ENCODE results near the gene SMURF2. TPM values are rescaled to one million over a fixed set of nuclear protein-coding genes. Genes with fewer than 3 reads are reported as not detected.
A peak's percentile ranks its signal among the peaks of the same experiment; 100 is the strongest.
"Not testable (repeated sequence)": the region's sequence is repeated elsewhere in the genome, so short reads cannot be mapped to it uniquely, and the experiment has no call there.

SMURF2 gene
- total RNA-seq, 1 experiment from 2014 or later, result 68.7 TPM

DNA sequence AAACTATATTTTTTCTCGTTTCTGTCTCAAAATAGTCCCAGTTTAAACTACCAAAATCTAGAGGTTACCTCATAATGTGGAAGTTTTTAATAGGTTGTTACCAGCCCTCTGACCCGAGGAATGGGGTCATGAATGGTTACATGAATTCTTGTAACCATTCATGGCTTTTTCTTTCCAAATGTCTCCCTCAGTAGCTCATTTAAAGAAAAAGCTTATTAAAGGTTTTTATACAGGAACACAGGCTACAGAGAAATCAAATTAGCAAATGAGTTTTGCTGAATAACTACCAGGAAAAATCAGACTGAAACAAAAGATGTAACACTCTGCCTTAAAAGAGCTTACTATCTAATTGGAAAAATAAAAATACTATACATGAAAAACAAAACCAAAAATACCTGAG lies 63.4 kb downstream of the SMURF2 start:
- DNase-seq (ENCODE audit: low read depth), result no peak

DNA sequence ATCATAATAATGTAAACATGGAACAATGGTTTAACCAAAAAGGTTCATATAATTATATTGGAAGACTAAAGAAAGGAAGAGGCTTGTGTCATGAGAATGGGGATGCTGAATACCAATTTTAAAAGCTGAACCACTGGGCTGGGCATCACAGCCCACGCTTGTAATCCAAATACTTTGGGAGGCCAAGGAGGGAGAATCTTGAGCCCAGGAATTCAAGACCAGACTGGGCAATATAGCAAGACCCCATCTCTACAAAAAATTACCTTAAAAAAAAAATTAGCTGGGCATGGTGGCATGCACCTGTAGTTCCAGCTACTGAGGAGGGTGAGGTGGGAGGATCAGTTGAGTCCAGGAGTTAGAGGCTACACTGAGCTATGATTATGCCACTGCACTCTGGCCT lies 65.1 kb downstream of the SMURF2 start:
- no peak for DNase-seq (ENCODE audit: low read depth)

DNA sequence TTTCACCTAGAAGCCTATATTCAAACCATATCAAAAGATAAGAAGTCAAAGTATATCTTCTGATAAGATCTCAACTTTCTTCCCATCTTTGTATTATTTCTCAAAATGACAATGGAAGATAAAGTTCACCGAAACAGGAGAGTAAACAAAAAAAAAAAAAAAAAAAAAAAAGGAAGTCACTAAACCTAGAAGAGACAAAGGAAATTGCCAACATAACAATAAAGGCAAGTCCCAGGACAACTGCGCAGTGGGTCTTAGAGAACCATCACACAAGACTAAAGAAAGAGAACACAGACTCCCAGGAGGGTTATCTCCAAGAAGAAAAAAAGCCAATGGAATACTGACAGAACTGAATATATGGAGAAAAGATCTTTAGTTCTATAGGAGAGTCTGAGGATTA lies 65.7 kb downstream of the SMURF2 start:
- DNase-seq (ENCODE audit: low read depth), result no peak

DNA sequence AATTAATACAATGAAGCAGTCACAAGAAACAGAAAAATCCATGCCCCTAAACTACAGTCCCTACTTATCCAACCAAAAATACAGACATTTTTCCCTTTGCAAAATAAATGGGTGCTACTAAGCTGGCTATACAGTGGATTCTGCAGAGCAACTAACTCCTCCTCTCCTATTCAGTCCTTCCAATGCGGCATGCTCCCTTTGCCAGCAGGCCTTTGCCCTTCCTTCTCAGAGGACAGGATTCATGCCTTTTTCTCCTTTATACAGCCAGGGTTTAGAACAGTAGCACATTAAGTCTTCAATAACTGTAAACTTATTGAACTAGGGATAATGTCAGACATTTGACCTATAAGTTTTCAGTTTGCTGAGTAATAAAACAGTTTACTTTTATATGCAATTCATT lies 70.2 kb downstream of the SMURF2 start:
- DNase-seq (ENCODE audit: low read depth), result no peak

DNA sequence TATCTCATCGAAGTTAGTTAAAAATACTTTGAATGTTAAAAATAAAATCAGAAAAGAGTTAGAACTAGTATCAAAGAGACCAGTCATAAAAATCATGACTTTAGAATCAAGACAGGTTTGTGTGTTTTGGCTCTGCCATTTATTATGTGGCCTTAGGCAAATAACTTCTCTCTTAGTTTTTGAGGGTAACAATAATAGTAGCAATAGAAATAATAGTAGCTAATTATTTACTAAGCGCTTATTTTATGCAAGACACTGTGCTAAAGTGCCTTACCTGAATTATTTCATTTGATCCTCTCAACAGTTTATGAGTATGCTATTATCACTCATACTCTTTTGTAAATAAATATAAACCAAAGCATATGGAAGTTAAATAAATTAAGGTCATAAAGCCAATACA lies 77.0 kb downstream of the SMURF2 start:
- no peak for DNase-seq (ENCODE audit: low read depth)

DNA sequence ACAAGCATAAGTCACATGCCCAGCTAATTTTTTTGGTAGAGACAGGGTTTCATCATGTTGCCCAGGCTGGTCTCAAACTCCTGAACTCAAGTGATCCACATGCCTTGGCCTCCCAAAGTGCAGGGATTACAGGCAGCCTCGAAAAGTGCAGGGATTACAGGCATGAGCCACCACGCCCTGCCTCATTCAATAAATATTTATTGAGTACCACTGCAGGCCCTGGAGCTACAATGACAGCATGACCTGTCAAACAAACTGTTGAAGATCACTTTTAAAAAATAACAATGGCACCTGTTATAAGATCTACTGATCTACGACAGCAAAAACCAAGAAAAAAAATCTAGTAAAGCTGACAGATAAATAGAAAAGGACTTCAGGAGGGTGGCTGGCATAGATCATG lies 79.1 kb downstream of the SMURF2 start:
- no peak for DNase-seq (ENCODE audit: low read depth)

DNA sequence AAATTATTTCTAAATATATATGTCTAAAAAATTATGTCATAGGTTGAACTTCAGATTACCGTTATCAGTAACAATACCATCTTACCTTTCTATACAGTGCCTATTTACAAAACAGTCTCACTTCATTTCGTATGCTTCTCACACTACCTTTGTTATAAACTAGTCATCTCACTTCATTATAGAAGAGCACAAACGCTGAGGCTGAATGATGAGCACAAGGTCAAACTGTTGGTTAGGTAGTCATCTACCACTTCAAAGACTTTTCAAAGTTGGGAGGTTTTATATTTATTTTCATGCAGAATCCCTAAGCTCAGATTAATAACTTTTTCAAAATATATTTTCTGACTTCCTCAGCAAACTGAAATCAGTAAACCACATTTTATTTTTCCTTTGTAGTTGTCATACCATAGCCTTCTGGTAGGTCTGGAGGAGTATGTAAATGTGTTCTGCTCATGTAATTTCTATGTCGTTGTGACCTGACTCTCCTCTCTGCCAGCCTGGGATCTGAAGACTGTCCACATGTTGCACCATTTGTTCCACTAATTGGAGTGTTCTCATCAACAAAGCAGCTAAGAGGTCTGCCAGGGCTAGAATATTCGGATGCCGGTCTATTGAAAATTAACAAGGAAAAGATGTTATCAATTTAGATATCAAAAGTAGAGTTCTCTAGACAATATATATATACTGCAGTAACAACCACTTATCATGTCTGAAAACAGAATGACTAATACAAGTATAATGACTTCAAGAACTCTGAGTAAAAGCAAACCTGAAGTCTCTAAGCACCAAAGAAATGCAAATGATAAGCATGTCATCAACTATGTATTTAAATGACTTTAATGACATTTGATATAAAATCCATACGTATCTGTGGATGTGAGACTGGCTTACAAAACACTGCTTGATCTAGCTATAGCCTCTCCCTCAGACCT lies 81.5 kb downstream of the SMURF2 start:
- no peak for DNase-seq (ENCODE audit: low read depth)

DNA sequence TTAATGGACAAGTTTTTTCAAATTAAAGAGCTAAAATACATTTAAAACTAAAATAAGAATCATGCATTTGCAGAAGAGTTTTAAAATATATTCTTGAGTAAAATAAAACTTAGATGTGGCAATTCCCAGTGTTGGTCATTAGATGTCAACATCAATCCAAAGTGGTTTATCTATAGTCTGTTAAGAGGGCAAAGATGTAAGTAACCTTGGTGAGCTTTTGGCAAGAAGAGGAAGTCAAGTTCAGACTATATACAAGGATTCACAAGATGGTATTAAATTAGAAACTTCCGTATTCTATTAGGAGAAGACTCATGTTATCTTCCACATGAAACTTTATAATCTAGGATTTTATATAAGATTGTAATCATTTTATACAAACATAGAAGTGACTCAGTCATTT lies 82.2 kb downstream of the SMURF2 start:
- DNase-seq (ENCODE audit: low read depth), result no peak

DNA sequence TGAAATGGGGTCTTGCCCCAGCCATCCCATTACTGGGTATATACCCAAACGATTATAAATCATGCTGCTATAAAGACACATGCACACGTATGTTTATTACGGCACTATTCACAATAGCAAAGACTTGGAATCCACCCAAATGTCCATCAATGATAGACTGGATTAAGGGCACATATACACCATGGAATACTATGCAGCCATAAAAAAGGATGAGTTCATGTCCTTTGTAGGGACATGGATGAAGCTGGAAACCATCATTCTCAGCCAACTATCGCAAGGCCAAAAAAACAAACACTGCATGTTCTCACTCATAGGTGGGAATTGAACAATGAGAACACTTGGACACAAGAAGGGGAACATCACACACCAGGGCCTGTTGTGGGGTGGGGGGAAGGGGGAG lies 85.1 kb downstream of the SMURF2 start:
- DNase-seq (ENCODE audit: low read depth), result not testable (repeated sequence)

DNA sequence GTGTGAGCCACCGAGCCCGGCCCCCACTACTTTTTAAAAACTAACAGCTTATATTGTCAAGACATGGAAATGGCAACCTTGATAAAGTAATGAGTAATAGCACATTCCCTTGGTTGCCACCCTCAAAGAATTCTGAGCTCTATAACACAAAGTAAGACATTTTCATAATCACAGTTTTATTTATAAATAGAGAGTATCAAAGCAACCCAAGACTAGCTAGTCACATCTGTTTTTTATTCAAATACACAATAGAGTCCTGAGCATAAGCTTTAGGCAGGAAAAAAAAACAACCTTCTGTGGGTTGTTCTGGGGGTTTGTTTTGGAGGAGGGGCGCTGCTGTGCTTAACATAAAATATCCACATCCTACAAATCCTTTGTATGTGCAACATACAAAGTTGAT lies 86.7 kb downstream of the SMURF2 start:
- DNase-seq (ENCODE audit: low read depth), result peak; percentile 14

DNA sequence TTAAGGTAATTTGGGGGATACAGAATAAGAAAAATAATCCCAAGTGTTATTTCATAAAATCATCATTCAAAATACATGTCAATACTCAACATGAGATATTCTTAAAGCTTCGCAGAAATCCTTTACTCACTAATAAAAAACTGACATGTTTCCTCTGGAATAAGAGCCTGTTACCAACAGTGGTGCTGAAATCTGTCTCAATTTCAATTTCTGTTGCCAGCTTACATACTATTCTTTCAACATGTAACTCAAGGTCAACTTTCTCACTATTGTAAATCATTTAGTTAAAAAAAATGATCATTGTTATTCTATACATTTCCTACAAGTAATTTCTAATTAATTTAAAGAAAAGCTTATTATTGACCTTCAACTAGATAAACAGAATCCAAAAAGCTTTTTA lies 87.5 kb downstream of the SMURF2 start:
- DNase-seq (ENCODE audit: low read depth), result no peak

DNA sequence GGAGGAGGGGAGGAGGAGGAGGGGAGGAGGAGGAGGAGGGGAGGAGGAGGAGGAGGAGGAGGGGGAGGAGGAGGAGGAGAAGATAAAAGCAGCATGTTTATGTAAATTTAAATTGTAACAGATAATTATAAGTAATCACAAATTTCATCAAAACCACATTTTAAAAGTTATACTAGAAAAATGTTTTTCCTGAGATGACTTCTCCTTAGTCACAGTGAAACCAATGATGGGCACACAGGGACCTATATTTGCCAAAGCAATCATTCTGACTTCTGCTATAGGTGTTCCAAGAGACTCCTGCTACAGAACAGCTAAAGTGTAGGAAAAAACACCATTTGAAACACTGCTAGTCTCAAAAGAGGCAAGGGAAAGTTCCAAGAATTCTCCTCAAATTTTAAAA lies 88.9 kb downstream of the SMURF2 start:
- DNase-seq (ENCODE audit: low read depth), result no peak

DNA sequence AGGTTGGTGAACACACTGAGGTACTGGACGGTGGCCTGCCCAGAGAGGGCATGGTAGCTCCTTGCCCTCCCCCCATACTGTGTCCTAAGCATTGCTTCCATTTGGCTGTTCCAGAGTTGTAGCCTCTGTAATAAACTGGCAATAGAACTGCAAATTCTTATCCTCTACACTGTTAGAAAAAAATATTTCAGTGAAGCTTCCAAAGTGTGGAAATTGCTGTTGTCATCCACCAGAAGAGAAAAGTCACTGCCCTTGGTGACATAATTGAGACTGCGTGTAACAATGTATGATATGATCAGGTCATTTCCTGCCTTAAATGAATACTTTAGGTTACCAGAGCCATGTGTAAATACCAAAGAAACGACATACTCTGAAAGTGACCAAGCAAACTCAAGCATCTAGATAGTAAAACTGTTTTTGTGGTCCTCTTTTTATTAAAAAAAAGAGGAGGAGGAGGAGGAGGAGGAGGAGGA lies 89.4 kb downstream of the SMURF2 start:
- peak; percentile 46 for DNase-seq (ENCODE audit: low read depth)

DNA sequence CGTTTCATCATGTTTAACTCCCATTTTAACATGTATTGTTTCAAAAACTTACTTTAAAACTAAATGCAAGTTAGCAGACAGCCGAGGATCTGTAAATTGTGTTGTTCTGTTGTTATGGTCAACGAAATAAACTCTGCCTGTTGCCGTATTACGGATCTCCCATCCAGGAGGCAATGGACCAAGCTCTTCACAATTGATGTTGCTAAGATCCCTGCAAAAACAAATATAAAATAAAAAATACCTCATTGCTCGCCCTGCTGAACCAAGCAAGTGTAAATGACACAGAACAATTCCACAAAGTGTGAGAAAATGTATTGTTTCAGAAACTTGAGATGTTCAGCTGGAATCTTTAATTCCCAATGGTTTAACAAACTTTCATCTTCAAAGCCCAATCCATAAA lies 90.4 kb downstream of the SMURF2 start:
- no peak for DNase-seq (ENCODE audit: low read depth)

DNA sequence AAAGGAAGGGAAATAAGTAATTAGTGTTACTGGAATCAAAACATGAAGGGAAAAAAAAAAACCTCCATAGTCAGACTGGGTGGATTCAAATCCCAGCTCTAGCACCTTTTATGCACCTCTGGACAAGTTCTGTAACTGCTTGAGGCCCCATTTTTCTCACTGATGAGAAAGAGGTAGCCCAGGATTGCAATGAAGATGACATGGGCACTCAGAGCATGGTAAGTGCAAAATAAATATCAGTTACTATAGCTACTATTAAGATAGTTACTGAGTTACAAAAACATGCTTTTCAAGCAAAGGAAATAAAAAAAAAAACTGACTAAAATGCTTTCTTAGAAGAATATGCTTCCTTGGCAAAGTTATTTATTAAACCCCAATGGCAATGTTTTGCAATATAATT lies 96.5 kb downstream of the SMURF2 start:
- peak; percentile 30 for DNase-seq (ENCODE audit: low read depth)

DNA sequence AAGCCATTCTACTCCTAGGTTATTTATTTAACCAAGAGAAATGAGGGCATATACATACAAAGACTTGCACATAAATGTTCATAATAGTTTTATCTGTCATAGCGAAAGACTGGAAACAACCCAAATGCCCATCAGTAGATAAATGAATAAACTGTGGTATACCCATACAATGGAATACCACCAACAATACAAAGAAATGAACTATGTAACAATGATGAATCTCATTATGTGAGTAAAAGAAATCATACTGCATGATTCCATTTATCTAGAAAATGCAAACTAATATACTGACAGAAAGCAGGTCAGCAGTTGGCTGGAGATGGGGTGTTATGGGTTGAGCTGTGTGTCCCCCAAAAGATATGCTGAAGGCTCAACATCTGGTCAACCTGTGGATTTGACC lies 98.0 kb downstream of the SMURF2 start:
- no peak for DNase-seq (ENCODE audit: low read depth)

DNA sequence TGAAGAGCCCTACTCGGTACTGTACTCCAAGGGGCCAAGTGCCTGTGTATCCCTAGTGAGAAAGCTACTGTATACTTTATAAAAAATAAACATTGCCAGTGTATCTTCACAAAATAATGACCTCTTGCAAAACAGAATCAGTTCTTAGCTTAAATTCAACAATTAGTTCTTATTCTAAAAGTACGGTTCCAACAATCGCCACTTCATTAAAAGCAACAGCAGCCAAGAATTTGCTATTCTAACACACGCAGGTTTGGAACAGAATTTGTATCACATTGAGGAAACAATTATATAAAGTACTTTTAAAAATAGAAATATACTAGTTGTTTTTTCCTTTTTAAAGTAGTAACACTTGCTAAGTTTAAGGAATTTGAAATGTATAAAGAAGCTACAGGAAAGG lies 106.8 kb downstream of the SMURF2 start:
- DNase-seq (ENCODE audit: low read depth), result no peak

DNA sequence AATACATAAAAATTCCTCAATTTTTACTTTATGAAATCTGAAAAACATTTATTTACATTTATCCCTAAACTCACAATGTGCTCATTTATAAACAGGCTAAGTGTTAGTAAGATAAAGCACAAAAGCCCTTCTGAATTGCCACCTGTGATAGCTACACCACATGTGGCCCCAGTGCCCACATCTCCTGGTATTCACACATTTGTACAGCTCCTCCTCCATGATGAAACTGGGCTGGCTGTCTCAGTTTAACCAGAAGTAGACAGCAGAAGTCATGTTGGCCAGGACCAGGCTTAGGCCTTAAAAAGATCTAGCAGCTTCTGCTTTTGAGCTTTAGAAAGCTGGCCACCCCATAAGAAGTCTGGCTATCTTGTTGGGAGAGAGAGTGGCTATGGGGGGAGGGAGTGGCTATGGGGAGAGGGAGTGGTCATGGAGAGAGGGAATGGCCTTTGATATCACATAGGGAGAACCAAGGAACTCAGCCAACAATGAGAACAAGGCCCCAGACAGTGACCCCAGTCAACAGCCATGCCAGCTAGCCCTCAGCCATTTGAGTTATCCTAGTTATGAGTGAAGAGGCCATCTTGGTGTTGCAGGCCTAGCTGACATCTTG lies 108.0 kb downstream of the SMURF2 start:
- DNase-seq (ENCODE audit: low read depth), result no peak

DNA sequence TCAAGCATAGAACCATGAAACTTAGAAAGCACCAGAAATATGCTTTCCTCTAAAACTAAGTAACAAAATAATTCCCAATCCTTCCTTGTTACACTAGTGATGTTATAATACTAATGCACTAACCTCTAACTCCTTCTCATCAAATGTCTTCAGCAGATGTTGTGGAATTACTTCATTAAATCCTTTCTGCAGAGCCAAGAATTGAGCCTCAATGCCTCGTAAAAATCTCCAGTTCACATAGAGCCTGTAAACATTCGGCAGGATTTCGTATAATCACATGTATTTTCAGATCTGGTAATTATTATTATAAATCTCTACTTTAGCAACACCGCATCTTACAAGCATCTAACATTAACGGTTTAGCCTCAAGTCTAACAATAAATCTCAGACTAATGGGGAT lies 110.6 kb downstream of the SMURF2 start:
- no peak for DNase-seq (ENCODE audit: low read depth)

DNA sequence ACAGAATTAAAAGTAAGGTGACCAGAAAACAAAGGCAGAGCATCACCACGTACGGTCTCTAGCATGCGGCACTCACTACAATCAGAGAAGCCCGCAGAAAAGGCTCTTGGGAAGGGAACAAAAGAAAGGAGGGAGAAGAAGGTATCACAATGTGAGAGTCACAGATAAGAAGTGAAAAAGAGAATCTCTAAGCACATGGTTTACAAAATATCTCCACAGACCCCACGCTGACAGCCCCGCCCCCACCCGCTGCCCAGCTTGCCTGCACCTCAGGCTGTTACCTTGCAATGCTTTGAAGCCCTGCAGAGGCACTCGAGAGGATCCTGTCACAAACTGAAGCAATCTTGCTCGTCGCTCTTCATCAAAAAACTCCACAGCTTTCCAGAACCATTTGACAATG lies 114.8 kb downstream of the SMURF2 start:
- no peak for DNase-seq (ENCODE audit: low read depth)

DNA sequence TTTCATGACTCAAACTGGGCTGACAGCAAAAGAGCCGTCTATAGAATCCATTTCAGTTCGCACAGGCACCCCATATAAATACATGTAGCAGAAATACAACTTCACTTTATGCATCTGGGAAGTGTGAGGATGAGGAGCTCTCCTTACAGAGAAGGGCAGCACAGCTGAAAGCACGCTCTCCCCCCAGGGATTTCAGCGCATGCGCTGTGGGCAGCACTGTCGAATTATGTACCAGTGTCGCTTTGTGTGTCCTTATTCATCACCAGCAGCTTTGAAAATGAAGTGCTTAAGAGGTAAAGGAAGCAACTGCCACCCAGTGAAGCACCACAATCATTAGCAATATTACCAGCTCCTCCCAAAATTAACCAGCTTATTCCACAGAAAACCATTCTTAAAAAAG lies 115.4 kb downstream of the SMURF2 start:
- DNase-seq (ENCODE audit: low read depth), result no peak

DNA sequence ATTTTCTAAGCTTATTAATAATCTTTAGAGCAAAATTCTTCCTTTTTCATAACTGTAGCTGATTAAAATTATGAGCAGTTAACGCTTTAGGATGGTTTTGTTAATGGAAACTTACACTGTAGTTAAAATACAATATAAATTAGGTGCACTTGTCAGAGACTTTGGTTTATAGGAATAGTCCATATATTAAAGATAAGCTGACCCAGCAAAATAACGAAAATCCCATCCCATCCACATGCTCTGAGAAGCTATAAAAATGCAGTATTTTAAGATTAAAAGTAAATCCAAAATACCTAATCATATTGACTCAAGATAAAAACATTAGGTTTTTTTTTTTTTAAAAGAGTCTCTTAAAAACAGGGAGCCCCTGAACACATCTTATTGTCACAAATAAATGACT lies 117.4 kb downstream of the SMURF2 start:
- no peak for DNase-seq (ENCODE audit: low read depth)

DNA sequence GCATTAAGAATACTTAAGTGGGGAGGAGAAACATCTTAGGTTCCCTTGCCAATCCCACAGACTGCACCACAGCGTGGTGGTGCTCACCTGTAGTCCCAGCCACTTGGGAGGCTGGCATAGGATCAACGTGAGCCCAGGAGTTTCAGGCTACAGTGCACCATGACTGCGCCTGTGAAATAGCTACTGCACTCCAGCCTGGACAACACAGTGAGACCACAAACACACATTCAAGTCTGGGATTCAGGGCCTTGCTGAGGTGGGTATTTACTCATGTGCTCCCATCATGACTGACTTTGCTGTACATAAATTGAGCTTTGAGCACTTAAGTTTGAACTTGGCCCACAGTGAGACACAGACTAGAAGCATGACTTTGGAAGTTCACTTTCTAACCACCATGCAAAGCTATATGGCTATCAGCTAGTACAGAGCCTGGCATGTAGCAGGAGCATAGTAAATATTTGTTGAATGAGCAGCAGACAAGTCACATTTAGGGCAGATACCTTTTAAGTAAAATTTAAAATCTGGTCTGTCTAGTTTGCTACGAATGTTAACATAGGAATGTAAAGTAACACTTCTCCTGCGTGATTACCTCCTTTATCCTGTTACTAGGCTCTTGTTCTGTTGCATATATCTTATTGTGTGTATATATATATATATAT lies 121.9 kb downstream of the SMURF2 start:
- no peak for DNase-seq (ENCODE audit: low read depth)
